NCI-H526 treated with DMSO at 0.1 percent for 48 hours (cell line): ENCODE results near the gene INTS11.

Experiments
- DNase-seq: peaks from one replicate; lab custom pipeline; 2025; lab: John Stamatoyannopoulos, UW

INTS11 gene

GRCh38 chr1:1343811-1344421, 19.5 kb upstream of the INTS11 start:
- DNase-seq: no peak

- DNase-seq: no peak
Observed at GRCh38 chr1:1342584-1343115, 18.2 kb upstream of the INTS11 start.

GRCh38 chr1:1342061-1342562, 17.7 kb upstream of the INTS11 start:
- DNase-seq: no peak

DNA sequence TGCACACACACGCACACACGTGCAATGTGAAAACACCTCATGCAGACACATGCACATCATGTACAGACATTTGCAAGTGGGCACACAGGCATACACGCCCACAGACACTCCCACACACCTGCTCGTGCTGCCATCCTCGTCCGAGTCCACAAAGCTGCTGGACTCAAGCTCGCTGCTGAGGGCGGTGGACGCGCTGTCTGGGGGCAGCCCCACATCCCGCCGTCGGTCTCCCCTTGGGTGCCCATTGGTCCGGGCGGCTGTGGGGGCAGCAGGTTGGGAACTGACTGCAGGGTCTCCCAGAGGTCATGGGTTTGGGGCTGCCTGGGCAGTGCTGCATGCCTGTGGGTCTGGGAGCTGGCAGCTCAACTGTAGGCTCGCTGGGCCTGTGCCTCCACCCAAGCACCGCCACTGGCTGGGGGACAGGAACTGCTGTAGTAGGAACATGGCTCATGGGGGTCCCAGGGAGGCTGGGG, 17.1 kb upstream of the INTS11 start:
- DNase-seq: no peak

DNA sequence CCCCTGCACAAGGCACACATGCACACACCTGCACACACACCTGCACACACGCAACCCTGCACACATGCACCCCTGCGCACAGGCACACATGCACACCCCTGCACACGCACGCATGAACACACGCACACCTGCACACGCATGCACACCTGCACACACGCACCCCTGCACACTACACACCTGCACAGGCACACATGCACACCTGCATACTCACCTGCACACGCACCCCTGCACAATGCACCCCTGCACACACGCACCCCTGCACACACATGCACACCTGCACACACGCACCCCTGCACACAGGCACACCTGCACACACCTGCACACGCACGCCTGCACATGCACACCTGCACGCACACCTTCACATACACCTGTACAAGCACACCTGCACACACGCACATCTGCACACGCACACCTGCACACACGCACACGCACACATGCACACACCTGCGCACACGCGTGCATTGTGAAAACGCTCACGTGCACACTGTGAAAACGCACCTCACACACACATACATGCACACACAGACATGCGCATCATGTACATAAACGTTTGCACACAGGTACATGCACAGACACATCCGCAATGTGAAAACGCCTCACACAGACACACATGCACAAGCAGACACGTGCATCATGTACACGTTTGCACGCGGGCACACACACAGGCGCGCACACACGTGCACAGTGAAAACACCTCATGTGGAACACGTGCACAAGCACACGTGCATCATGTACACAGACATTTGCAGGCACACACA, 16.5 kb upstream of the INTS11 start:
- no peak for DNase-seq

GRCh38 chr1:1340185-1340584, 15.7 kb upstream of the INTS11 start:
- no peak for DNase-seq

DNA sequence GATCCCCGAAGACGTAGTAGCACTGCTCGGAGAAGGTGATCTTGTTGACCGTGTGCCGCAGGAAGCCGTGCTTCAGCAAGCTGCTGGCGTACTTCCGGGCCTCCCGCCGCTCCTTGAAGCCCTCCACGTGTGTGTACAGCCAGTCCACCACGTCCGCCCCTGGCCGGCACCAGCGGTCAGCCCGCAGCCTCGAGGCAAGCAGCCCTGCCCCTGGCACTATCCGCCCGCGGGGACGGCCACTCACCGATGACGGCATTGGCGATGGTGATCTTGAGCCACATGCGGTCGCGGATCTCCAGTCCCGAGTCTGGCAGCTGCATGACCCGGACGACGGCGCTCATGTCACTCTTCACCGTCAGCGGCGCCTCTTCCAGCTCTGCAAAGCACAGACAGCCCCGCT, 13.8 kb upstream of the INTS11 start:
- DNase-seq: no peak

GRCh38 chr1:1337793-1338147, 13.3 kb upstream of the INTS11 start:
- DNase-seq: peak; percentile 24

- DNase-seq: no peak
Observed at GRCh38 chr1:1336931-1337792, 12.7 kb upstream of the INTS11 start.

DNA sequence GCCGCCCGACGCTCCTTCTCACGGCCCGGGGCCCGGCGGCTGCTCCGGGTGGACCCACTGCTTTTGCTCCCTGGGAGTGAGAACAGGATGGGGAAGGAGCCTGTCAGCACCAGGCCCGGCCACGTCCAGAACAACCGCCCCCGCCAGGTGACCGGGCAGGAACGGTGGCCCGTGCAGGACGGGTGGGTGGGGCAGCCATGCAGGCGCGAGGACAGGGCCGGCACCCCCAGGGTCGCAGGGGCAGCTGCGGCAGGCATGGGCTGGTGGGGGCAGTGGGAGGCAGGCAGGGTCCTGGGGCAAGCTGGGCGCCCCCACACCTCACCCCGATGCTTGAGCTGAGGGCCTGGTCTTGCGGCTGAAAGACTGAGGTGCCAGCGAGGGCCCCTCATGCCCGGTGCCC, 12.0 kb upstream of the INTS11 start:
- no peak for DNase-seq

DNA sequence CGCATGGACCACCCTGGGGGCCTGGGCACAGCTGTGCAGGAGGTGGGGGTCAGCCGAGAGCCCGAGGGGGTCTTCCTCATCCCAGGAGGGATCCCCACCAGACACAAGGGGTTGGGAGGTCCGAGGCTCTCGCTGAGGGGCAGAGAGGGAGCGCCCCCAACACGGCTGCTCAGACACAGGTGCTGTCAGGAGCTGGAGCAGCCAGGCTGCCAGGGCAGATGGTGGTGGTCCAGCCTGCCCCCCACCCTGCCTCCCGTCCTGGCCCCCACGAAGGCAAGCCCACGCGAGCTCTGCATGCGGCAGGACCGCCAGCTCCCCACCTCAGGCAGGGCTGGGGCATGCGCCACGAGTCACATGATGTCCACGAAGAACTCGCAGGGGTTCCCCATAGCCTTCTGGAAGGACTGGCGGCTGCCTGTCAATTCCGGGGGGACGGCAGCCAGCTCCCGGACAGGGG, 11.4 kb upstream of the INTS11 start:
- DNase-seq: no peak

DNA sequence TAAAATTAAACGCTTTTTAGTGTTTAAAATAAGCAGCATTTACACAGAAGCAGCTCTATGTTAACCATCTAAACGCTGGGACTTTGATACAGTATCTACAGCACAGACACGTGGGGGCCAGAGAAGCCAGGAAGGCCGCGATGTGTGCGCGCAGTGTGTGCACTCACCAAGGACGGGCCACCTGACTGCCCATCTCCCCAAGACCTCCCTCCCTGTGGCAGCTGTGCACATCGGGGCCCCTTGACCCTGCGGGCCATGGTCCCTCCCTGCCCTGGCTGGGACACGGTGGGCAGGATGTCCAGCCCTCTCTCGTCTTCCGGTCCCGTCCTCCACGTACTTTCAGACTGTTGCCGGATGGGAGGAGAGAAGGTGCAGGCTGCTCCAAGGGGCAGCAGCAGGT, 10.8 kb upstream of the INTS11 start:
- no peak for DNase-seq

GRCh38 chr1:1334835-1335234, 10.4 kb upstream of the INTS11 start:
- no peak for DNase-seq

DNA sequence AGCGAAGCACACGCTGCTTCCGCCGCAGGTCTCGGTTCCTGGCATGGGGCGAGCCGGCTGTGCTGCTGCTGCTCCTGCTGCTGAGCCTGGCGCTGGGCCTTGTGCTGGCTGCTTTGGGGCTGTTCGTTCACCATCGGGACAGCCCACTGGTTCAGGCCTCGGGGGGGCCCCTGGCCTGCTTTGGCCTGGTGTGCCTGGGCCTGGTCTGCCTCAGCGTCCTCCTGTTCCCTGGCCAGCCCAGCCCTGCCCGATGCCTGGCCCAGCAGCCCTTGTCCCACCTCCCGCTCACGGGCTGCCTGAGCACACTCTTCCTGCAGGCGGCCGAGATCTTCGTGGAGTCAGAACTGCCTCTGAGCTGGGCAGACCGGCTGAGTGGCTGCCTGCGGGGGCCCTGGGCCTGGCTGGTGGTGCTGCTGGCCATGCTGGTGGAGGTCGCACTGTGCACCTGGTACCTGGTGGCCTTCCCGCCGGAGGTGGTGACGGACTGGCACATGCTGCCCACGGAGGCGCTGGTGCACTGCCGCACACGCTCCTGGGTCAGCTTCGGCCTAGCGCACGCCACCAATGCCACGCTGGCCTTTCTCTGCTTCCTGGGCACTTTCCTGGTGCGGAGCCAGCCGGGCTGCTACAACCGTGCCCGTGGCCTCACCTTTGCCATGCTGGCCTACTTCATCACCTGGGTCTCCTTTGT, 9.2 kb upstream of the INTS11 start:
- DNase-seq: no peak

DNA sequence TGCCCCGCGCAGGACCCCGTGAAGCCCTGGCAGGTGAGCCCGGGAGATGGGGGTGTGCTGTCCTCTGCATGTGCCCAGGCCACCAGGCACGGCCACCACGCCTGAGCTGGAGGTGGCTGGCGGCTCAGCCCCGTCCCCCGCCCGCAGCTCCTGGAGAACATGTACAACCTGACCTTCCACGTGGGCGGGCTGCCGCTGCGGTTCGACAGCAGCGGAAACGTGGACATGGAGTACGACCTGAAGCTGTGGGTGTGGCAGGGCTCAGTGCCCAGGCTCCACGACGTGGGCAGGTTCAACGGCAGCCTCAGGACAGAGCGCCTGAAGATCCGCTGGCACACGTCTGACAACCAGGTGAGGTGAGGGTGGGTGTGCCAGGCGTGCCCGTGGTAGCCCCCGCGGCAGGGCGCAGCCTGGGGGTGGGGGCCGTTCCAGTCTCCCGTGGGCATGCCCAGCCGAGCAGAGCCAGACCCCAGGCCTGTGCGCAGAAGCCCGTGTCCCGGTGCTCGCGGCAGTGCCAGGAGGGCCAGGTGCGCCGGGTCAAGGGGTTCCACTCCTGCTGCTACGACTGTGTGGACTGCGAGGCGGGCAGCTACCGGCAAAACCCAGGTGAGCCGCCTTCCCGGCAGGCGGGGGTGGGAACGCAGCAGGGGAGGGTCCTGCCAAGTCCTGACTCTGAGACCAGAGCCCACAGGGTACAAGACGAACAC, 8.5 kb upstream of the INTS11 start:
- no peak for DNase-seq

GRCh38 chr1:1332031-1332755, 7.7 kb upstream of the INTS11 start:
- no peak for DNase-seq

DNA sequence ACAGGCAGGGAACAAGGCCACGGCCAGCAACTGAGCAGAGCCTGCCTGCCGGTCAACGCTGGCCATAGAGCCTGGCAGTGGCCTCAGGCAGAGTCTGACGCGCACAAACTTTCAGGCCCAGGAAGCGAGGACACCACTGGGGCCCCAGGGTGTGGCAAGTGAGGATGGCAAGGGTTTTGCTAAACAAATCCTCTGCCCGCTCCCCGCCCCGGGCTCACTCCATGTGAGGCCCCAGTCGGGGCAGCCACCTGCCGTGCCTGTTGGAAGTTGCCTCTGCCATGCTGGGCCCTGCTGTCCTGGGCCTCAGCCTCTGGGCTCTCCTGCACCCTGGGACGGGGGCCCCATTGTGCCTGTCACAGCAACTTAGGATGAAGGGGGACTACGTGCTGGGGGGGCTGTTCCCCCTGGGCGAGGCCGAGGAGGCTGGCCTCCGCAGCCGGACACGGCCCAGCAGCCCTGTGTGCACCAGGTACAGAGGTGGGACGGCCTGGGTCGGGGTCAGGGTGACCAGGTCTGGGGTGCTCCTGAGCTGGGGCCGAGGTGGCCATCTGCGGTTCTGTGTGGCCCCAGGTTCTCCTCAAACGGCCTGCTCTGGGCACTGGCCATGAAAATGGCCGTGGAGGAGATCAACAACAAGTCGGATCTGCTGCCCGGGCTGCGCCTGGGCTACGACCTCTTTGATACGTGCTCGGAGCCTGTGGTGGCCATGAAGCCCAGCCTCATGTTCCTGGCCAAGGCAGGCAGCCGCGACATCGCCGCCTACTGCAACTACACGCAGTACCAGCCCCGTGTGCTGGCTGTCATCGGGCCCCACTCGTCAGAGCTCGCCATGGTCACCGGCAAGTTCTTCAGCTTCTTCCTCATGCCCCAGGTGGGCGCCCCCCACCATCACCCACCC, 6.9 kb upstream of the INTS11 start, which contains the start of gene TAS1R3:
Gene TAS1R3 (plus strand): TSS at position 213 of the 898 bp plus-strand sequence. CDS start 66 bp downstream, at position 279.
- DNase-seq: peak; percentile 47

DNA sequence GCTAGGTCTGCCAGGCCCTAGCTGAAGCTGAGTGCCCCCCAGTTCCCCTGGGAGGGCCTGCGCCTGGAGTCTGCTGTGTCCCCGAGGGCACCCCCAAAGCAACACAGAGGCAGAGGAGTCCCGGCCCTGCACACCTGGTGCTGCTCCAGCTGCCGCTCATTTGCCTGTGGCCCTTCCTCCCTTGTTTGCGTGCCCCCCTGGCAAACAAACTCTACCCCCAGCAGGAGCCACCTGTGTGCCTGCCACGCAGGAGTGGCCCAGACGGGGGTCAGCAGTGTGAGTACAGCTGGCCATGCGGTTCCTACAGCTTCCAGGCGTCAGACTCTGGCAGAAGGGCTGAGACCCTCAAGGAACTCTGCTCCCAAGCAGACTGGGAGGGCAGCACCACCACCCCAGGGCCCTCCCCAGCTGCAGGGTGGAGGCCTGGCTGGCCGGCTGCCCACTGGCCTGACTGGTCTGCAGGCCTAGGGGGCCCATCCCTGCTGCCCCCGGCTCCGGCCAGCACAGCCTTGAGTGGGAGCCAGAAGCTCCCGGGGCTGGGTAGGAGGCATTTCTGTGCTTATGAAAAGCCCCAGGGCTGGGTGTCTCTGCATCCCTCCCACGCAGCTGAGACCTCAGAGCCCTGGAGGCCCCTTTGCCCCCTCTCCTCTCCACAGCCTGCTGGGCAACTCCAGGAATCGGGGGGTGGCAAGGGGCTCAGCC, 6.1 kb upstream of the INTS11 start:
- peak; percentile 19 for DNase-seq
